Large intestine (tissue), 3 donors: ENCODE measurements around the gene SIDT2. TPM values are rescaled to one million over a fixed set of nuclear protein-coding genes. Genes with fewer than 3 reads are reported as not detected.
"Not testable (repeated sequence)": the region's sequence is repeated elsewhere in the genome, so short reads cannot be mapped to it uniquely, and the experiment has no call there.

Experiments
- DNase-seq, 2 donors: peaks; one replicate each; pipeline versions ENCODE4 v3.0.0 to v3.0.0-alpha.2; 2013
- H3K27ac ChIP-seq: one replicate; pipeline ENCODE4 v1.5.1; 2013; ENCODE audit warnings: low read length
- H3K27me3 ChIP-seq: 2 replicates; pipeline ENCODE4 v1.6.1; 2013; ENCODE audit warnings: low read length; ENCODE audit not compliant: control insufficient read depth, insufficient read depth
- H3K36me3 ChIP-seq: 2 replicates; pipeline ENCODE4 v1.6.1; 2013; ENCODE audit warnings: low read length; ENCODE audit not compliant: control insufficient read depth, insufficient read depth
- H3K4me1 ChIP-seq: one replicate; pipeline ENCODE4 v1.6.1; 2013; ENCODE audit warnings: low read length; ENCODE audit not compliant: control insufficient read depth, insufficient read depth
- H3K4me3 ChIP-seq: one replicate; pipeline ENCODE4 v1.5.1; 2013; ENCODE audit warnings: low read length
- H3K9me3 ChIP-seq: one replicate; pipeline ENCODE4 v1.6.1; 2013; ENCODE audit warnings: mild to moderate bottlenecking, low read depth, low read length, moderate library complexity; ENCODE audit not compliant: control insufficient read depth
- WGBS: methylation state at CpG from one replicate; pipeline ENCODE4 v1.1.5; 2013; ENCODE audit warnings: low lambda C conversion rate; ENCODE audit not compliant: insufficient coverage; 5-methylcytosine and 5-hydroxymethylcytosine counted together
- polyA plus RNA-seq: library from polyadenylated mRNA; unstranded; fragments of 120-200 nt; gene quantifications from one replicate; pipeline ENCODE4 v1.2.1, GENCODE V29; 2013

SIDT2 gene
- polyA plus RNA-seq, 1 donor, result 94.9 TPM

GRCh38 chr11:117180661-117181585, 2.4 kb downstream of the SIDT2 start:
- peak; percentile 69 to 75 for DNase-seq
- no CpG with 5 or more reads among the region's 22 CpGs for WGBS
- Histone ChIP-seq H3K4me3 (no peak overlapping the region), H3K27ac (peak overlapping the region; percentile 94), H3K4me1 (peaks cover 26% of the 10 kb centered on the region), H3K9me3 (no peaks in the 10 kb centered on the region), H3K36me3 (peaks cover 29% of the 10 kb centered on the region), H3K27me3 (no peaks in the 10 kb centered on the region)

- no peaks in the 10 kb centered on the region for H3K9me3 ChIP-seq
- no peak for DNase-seq
- H3K4me3 ChIP-seq, result no peak overlapping the region
- H3K4me1 ChIP-seq, result peaks cover 34% of the 10 kb centered on the region
- no peaks in the 10 kb centered on the region for H3K27me3 ChIP-seq
- H3K36me3 ChIP-seq, result peaks cover 38% of the 10 kb centered on the region
- WGBS, result no CpG with 5 or more reads among the region's 22 CpGs
- H3K27ac ChIP-seq, result no peak overlapping the region
Measured at GRCh38 chr11:117181586-117182550, 3.3 kb downstream of the SIDT2 start.

- Histone ChIP-seq H3K9me3 (no peaks in the 10 kb centered on the region), H3K36me3 (peaks cover 44% of the 10 kb centered on the region), H3K27me3 (no peaks in the 10 kb centered on the region), H3K4me3 (no peak overlapping the region), H3K4me1 (peaks cover 34% of the 10 kb centered on the region), H3K27ac (no peak overlapping the region)
- WGBS, result 60% methylated on average over 1 of the region's 10 CpGs
- no peak for DNase-seq
Measured at GRCh38 chr11:117182551-117182935, 4.0 kb downstream of the SIDT2 start.

- H3K27me3 ChIP-seq, H3K9me3 ChIP-seq, H3K4me3 ChIP-seq, DNase-seq, H3K27ac ChIP-seq: not testable (repeated sequence)
- Histone ChIP-seq H3K4me1 (peaks cover 30% of the 10 kb centered on the region), H3K36me3 (peaks cover 50% of the 10 kb centered on the region)
- WGBS, result no CpG with 5 or more reads among the region's 13 CpGs
Measured at GRCh38 chr11:117183178-117183577, 4.6 kb downstream of the SIDT2 start.

GRCh38 chr11:117183724-117184349, 5.3 kb downstream of the SIDT2 start:
- no peak overlapping the region for H3K4me3 ChIP-seq
- H3K9me3 ChIP-seq, result no peaks in the 10 kb centered on the region
- H3K36me3 ChIP-seq, result peaks cover 57% of the 10 kb centered on the region
- 100% methylated on average over 1 of the region's 11 CpGs for WGBS
- H3K4me1 ChIP-seq, result peaks cover 28% of the 10 kb centered on the region
- no peak overlapping the region for H3K27ac ChIP-seq
- DNase-seq, result peak in 1 of 2 donors; percentile 43
- H3K27me3 ChIP-seq, result no peaks in the 10 kb centered on the region

GRCh38 chr11:117185736-117186430, 7.3 kb downstream of the SIDT2 start:
- DNase-seq, result no peak
- H3K27ac ChIP-seq, result peak overlapping the region; percentile 37
- WGBS, result 40% methylated on average over 1 of the region's 5 CpGs
- H3K9me3 ChIP-seq, result no peaks in the 10 kb centered on the region
- H3K4me3 ChIP-seq, result no peak overlapping the region
- H3K27me3 ChIP-seq, result no peaks in the 10 kb centered on the region
- peaks cover 76% of the 10 kb centered on the region for H3K36me3 ChIP-seq
- H3K4me1 ChIP-seq, result peaks cover 17% of the 10 kb centered on the region

- DNase-seq, result no peak
- no peak overlapping the region for H3K4me3 ChIP-seq
- no peaks in the 10 kb centered on the region for H3K9me3 ChIP-seq
- H3K27ac ChIP-seq, result no peak overlapping the region
- no CpG with 5 or more reads among the region's 4 CpGs for WGBS
- no peaks in the 10 kb centered on the region for H3K27me3 ChIP-seq
- peaks cover 13% of the 10 kb centered on the region for H3K4me1 ChIP-seq
- peaks cover 76% of the 10 kb centered on the region for H3K36me3 ChIP-seq
Measured at GRCh38 chr11:117186431-117186761, 7.9 kb downstream of the SIDT2 start.

- no CpG with 5 or more reads among the region's 6 CpGs for WGBS
- H3K4me3 ChIP-seq, result no peak overlapping the region
- H3K27ac ChIP-seq, result no peak overlapping the region
- H3K36me3 ChIP-seq, result peaks cover 76% of the 10 kb centered on the region
- no peaks in the 10 kb centered on the region for H3K27me3 ChIP-seq
- H3K4me1 ChIP-seq, result peaks cover 13% of the 10 kb centered on the region
- H3K9me3 ChIP-seq, result no peaks in the 10 kb centered on the region
- DNase-seq, result no peak
Measured at GRCh38 chr11:117187007-117187406, 8.5 kb downstream of the SIDT2 start.

GRCh38 chr11:117187428-117187798, 8.9 kb downstream of the SIDT2 start:
- no peak for DNase-seq
- H3K4me1 ChIP-seq, result peaks cover 13% of the 10 kb centered on the region
- H3K27me3 ChIP-seq, result no peaks in the 10 kb centered on the region
- H3K9me3 ChIP-seq, result no peaks in the 10 kb centered on the region
- no CpG with 5 or more reads among the region's 13 CpGs for WGBS
- H3K4me3 ChIP-seq, result no peak overlapping the region
- peaks cover 76% of the 10 kb centered on the region for H3K36me3 ChIP-seq
- no peak overlapping the region for H3K27ac ChIP-seq
